Activated CD8-positive, alpha-beta memory T cell treated with anti-CD3 and anti-CD28 coated beads, Interleukin-2, amount 50 U/mL, for 1 hour (primary cell): Measurements from ENCODE around the gene MACROD2.
"Not testable (repeated sequence)": the region's sequence is repeated elsewhere in the genome, so short reads cannot be mapped to it uniquely, and the experiment has no call there.

ENCODE experiments used
- DNase-seq: peaks from one replicate; pipeline ENCODE4 v3.0.0-alpha.2; 2020; ENCODE audit errors: extremely low read depth

The MACROD2 gene

DNA sequence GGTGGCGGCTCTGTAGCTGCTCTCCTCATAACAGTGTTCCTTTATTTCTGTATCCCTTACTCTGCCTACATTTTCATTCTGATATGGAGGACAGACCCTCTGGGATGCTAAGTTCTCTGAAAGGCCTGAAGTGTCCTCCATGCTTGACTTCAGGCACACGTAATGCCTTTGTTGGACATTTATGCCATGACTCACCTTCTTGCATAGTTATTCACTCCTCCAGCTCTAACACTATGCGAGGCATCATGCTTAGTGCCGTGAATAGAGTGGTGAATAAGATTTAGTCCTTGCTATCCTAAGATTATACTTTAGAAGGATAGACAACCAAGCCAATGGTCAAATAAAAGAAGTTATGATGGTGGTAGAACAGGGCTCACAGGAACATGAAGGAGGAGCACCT, 1103.0 kb downstream of the MACROD2 start:
- no peak for DNase-seq

DNA sequence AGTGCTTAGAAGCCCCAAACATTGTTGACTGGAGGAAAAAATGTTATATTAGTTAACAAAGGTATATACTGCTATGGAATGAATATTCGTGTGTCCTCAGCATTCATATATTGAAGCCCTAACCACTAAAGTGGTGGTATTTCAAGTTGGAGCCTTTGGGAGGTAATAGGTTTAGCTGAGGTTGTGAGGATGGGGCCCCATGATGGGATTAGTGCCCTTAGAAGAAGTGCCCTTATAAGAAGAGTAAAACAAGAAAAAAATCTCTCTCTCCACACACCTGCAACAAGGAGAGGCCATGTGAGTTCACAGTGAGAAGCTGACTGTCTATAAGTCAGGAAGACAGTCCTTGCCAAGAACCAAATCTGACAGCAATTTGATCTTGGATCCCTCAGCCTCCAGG, 1103.8 kb downstream of the MACROD2 start:
- DNase-seq, result no peak

DNA sequence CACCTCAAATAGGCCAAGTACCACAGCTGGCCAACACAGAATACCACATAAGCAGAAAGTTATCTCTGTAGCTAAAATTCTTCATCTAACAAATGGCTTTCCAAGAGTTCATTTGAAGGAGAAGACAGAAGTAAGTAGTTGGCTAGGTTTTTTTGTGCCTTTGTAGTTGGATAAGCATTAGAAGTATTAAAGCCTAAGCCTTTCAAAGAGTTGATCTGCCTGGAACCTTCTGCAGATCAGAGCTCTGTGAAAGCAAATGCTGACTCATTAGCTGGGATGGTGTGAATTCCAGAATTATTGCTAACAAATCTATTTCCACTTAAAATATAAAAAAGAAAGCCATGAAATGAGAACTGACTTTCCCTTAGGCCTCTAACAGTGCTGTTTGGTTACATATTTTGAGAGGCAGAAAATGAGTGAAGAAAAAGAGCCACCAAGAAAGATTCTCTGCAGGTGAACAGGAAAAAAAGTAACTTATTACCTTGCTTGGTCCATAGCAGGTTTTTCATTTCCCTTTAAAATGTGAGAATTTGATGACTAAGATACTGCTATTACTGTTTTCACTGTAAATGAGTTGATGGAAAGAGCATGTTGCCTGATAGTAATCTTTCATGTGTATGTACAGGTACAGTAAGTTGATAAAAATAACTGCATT, 1105.3 kb downstream of the MACROD2 start:
- no peak for DNase-seq

DNA sequence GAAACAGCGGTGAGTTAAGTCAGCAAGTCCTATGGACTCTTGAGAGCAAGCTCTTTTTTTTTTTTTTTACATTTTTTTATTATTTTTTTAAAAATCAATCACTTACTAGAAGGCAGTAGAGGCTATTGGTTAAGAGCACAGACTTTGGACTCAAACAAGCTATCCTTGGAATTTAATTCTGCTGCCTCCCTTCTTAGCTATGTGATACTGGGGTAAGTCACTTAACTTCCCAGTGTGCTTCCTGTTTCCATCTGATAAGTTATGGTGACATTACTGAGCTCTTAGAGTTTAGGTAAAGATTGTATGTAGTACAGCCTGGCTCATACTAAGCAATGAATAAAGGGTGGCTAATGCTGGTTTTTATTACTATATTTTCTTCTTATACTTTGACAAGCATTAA, 1112.6 kb downstream of the MACROD2 start:
- DNase-seq, result no peak

DNA sequence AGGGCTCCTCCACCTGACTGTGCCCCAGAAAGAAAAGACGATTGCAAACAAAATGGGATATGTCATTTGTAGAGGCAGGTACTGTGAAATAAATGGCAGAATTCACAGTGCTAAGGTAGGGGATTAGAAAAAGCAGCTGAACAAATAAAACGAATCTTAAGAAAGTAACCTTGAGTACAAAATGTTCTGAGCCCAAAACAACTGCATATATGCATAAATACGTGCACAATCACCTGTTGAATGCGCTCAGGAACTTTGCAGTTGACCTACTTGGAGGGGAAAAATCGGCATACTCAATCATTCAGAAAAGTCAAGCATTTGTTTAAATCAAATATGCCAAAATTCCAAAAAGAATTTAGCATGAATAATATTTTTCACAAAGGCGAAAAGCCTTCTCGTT, 1114.2 kb downstream of the MACROD2 start:
- no peak for DNase-seq

DNA sequence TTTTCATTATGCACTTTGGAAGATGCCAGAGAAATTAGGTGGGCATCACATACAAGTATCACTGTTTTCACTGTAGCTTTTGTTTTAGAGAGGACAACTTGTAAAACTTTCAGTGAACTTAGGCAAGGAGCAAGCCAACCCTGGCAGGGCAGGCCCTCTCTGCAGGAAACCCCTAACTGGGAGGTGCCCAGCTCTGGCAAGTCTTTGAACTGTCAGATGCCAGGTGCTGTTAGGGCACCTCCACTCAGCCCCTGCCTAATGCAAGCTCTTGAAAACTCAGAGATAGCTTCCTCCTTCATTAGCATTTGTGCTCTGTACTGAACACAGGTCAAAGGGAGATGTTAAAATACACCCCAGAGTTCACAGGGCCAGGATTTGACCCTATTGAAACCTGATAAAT, 1116.3 kb downstream of the MACROD2 start:
- DNase-seq, result no peak

DNA sequence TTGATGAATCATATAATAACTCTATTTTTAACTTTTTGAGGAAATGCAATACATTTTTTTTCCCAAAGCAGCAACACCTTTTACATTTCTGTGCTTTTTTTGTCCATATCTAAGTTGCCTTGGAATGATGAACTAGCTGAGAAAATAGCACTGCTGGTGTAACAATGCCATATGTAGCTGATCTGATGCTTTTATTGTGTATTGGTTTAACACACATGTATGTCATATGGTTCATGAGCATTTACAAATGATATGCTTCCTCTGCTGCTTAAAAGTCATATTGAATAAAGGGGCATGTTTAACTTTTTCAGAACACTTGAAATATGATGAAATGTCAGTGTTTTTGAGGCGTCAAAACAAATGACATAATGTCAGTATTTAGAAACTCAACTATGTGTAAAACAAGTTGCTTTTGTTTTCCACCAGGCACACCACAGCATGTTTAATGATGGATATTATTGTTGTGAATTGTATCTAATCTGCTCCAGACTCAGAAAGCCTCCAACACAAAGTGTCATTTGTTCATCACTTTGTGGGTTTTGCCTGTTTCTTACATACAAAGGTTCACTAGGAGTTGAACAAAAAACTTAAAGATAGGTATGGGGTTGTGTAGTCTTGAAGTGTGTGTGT, 1117.9 kb downstream of the MACROD2 start:
- no peak for DNase-seq

DNA sequence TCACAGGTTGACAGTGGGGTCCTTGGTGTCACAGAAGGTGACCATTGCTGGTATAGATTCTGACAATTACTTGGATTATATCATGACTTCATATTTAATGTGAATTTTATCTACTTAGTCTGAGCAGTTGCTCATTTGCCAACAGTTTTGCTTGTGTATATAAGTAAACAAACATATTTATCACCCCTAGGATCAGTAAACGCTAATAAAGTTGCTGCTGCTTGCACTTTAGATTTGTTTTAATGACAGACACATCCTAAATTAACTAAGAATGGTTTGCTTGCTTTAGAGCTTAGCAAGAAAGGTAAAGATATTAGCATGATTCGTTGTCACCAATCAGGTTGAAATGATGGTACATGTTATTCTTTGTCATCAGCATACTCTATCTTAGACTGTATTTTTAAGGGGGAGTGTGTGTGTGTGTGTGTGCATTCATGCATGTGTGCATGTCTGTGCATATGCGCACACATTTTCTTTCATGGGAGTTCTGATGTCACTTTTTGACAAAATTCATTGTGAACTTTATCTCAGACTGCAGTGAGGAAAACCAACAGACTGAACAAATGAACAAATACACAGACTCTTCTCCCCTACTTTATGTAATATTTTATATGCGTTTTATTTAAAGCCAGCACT, 1124.7 kb downstream of the MACROD2 start:
- no peak for DNase-seq

DNA sequence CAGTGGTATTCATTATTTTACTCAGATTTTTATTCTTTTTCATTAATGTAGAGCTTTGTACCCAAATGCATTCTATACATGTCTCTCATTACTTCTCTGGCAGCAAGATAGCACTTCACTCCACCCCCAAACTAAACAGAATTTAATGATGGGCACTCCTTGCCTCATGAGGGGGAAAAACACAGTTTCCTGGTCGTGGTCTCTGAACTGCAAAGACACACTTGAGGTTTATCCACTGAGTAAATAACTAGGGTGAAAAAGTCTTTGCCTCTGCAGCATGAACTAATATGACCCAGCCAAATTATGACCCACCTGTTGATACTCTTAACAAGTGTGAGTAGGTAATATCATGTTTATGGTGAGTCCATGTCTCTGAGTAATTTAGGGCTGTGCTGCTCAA, 1127.3 kb downstream of the MACROD2 start:
- DNase-seq, result no peak

DNA sequence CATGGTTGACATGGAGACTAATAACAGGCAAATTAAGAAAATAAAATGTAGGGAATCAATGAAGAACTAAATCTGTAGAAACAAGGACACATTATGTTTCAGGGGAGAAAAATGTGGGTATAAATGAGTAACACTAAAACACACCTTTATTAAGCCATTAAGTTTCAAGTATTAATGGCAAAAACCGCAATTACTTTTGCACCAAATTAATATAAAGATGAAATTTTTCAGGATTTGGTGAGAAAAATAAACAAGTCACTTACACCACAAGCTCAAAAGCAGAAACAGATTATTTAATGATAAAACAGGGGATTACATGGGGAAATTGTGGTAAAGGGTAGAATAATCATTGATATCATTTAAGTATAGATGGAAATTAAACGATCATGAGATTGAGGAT, 1135.9 kb downstream of the MACROD2 start:
- no peak for DNase-seq

DNA sequence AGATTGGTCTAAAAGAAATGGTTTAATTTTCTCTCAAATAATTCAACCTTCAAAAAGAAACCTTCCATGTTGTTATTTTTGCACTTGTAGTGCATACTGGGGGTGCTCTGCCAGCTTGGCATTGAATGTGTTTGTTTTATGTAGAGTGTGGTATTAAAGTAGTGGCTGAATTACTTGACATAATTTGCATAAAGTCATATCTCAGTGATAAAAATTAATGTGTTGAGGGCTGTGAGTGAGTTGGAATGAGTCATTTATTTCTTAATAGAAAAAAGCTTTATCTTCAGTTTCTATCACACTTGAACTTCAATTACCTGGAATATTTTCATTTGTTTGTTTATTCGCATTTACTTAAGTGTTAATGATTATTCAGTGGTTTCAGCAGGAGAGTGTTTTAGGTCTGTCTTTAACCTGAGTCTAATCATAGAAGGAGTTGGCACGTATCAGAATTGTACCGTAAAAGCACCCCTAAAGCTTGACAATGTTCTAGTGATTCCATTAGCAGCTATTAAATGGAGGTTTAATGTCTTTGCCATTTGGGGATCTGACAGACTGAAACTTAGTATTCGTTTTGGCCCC, 1143.3 kb downstream of the MACROD2 start:
- DNase-seq, result no peak

DNA sequence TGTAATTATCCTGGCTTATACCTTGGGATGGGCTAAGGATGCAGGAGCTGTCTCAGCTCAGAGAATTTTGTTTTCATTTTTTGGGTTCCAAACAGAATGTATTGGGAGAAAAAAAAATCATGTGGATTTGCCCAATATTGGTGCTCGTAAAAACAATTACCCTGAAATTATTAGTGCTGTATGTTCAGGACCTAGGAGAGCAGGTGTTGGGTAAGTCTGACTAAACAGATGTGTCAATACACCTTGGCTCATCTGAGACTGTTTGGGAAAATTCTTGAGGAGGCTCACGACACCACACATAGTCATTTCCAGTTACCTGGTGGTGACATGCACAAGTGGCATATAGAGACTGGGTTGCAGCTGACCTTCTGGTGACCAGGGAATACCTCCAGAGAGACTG, 1144.2 kb downstream of the MACROD2 start:
- no peak for DNase-seq

DNA sequence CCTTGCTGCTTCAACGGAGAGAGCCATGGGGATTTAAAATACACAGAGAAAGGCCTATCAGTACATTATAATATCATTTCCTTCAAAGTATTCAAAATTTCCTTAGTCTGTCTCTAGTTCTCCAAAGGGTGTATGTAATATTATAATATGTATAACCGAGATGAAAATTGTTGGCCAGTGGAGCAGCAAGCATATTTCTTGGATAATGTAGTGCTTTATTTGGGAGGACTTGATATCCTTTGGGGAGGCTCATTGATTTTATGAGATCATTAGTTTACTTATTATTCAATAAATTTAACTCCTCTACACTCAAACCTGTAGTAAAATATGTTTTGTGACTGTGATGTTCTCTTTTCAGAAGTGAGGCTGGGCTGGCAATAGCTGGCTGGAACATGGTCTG, 1145.0 kb downstream of the MACROD2 start:
- DNase-seq, result no peak

DNA sequence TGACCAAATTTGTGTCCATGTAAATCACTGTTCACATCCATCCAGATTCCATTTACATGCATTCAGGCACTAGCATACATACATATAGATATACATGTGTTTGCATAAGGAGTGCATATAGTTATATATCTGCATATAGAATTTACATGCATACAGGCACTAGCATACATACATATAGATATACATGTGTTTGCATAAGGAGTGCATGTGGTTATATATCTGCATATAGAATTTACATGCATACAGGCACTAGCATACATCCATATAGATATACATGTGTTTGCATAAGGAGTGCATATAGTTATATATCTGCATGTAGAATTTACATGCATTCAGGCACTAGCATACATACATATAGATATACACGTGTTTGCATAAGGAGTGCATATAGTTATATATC, 1145.6 kb downstream of the MACROD2 start:
- not testable (repeated sequence) for DNase-seq

DNA sequence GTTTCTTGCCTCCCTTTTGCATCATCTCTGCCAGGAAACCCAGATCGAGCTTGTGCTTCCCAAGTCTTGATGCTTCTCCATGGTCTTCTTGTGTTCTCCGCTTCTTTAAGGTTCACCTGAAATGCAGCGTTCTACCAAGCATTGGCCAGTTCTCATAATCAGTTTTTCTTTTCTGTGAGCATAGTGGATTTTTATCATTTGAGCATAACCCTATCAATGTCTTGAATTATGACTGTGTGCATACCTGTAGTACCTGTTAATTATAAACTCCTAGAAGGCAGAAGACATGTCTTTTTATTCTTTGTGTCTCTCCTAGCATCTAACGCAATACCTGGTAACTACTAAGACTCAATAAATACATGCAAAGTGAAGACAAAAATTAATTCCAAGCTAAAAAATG, 1146.5 kb downstream of the MACROD2 start:
- no peak for DNase-seq

DNA sequence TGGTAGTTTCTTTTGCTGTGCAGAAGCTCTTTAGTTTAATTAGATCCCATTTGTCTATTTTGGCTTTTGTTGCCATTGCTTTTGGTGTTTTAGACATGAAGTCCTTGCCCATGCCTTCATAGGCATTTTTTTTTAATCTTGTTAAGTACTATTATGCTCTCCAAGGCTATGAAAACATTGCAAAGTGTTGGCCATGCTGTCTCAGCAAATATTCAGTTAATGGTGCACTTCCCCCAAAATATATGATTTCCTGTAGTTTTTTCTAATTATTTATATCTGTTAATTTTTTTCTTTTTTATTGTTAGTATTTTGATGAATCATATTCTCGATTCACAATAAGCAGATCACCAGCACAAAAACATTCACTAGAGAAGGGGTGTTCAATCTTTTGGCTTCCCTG, 1148.2 kb downstream of the MACROD2 start:
- no peak for DNase-seq

DNA sequence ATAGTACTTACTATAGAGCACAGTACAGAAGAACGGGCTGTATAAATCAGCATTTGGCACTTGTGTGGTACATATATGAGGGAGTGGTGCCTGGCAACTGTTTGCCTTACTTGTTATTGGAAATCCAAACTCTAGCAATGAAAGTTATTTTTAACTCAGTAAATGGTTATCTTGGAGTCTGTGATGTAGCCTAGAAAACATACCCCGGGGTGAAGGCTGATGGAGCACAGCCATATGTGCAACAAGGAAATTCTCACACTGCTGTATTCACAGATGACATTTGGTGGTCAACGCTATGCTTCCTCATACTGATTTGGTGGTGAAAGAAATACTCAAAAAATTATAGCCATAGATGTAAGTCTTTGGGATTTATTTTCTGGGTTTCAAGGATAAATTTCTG, 1149.6 kb downstream of the MACROD2 start:
- DNase-seq, result no peak

DNA sequence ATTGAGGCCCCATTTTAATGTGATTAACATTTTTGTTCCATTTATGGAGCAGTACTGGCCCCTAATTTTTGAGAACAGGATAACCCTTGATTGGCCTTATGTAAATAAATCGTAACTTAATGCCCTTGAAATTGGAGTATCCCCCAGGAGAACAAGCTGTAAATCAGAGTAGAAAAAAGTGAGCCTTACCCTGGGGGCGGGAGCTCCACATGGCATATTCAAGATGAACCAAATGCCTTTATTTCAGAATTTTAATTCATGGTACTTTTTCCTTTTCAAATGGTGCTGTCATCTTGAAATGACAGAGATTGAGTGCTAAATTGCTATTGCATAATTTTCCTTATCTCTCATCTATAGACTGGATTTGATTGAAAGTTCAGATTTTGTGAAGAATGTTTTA, 1151.6 kb downstream of the MACROD2 start:
- DNase-seq, result no peak

DNA sequence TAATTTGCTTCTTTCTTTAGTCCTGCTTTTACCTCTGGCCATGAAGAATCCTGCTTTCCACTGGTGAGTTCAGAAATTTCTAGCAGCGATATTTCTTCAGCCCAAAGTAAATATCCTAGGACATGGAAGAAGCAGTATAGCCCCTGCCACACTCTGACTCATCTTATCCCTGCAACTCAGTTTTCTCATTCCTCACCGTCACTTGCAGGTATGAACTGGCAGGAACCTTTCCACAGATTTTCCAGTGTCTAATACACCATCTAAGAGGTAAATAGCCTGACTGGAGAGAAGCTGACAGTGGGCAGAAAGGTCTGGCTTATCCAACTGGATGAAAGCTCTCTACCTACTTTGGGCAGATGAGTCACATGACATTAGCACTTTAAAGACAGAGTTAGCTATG, 1158.8 kb downstream of the MACROD2 start:
- DNase-seq, result no peak

DNA sequence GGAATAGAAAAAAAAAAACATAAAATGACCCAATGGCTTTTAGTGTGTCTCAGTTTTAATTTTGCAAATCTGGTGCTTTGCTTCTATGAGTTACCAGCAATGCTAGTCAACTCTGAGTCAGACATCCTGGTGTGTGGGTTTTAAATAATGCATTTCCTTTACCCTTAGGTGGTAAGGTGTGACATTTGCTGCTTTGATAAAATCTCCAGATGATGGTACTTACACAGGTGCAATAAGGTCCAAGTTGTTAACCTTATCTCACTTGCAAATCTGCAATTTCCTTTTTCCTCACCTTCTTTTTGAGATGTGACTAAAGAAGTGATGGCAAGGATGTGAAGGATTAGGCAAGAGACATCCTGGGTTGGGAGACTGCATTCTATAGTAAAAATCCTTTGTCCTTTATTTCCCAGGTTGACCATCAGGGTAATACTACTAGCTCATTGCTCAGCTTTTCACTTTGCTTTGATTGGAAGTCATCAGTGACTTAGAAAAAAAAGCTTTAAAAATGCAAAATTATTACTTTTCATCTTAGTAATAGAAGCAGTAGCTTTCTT, 1160.6 kb downstream of the MACROD2 start:
- DNase-seq, result no peak

DNA sequence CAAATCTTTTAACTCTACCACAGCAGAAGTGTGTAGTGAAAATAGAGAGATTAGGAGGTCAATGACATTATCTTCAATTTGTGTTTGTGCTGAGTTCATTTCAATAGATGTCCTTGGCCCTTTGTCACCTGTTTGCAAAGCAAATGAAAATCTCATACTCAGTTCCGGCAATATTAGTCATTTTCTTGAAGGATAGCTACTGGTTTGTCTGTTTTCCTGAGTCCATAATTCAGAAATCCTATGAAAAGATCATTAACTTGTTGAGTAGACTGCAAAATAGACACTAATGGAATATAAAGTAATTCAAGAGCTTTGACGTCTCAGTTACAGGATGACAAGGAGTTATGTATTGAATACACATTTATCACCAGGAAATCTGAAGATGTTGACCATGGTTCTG, 1163.2 kb downstream of the MACROD2 start:
- DNase-seq, result no peak

DNA sequence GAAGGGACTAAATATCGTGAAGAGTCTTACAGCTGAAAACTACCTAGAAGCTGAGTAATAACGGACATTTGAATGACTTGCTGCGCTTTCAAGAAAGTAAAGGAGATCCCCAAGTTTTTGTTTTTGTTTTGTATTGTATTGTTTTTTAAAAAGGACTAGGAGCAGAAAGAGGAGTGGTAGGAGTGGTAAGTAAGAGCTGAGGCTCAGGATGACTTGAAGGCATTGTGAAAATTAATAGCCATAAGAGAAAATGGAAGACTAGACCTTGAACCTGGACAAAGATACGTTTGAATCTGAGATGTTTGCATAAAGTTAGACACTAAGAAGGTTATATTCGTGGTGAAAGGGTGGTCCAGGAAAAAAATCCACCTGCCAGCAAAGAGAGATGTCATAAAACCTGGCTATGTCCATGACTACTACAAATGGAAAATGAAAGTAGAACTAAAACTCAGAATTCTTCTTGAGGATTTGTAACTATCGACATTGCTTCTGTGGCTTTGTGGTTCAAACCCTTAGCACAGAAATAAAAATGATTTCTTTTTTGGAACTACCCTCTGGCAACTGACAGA, 1166.8 kb downstream of the MACROD2 start:
- no peak for DNase-seq

DNA sequence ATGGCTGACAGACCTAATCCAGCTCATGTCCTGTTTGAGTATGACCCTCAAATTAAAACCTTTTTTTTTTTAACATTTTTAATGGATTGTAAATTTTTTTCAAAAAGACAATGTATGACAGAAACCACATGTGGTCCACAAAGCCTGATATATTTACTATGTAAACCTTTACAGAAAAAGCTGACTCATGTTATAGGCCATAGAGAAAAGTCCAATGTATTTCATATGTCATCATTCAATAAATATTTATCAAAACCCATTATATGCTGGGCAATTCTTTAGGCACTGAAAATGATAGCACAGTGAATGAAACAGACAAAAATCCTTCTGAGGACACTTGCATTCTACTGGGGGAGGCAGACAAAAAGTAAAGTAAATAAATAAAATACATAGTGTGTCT, 1168.3 kb downstream of the MACROD2 start:
- DNase-seq, result no peak
